ENCODE results near the gene SIM2. TPM values are rescaled to one million over a fixed set of nuclear protein-coding genes. Genes with fewer than 3 reads are reported as not detected.

SIM2 gene
- total RNA-seq, 1 donor from 2014 or later: not detected

DNA sequence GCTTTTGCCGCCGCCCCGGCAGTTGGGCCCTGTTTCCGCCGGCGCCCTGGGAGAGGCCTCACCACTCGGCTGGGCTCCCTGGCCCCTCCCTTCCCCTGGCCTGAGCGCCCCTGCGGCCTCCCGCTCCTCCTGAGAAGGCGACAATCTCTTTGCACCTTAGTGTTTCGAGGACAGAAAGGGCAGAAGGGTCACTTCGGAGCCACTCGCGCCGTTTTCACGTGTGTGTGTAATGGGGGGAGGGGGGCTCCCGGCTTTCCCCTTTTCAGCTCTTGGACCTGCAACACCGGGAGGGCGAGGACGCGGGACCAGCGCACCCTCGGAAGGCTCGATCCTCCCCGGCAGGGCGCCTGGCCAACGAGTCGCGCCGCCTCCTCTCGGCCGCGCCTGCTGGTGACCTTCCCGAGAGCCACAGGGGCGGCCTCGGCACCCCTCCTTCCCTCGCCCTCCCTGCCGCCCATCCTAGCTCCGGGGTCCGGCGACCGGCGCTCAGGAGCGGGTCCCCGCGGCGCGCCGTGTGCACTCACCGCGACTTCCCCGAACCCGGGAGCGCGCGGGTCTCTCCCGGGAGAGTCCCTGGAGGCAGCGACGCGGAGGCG is 432 bp upstream of the SIM2 start:
- H3K27ac Mint-ChIP-seq: no peak overlapping the region
- CTCF ChIA-PET: no interaction called here
- H3K4me1 Mint-ChIP-seq: peaks cover 16% of the 10 kb centered on the region
- POLR2A ChIA-PET: no interaction called here
- no peak overlapping the region for H3K4me3 Mint-ChIP-seq
- ATAC-seq (ENCODE audit: low read depth): no peak
- no peaks in the 10 kb centered on the region for H3K36me3 Mint-ChIP-seq (ENCODE audit: low read depth)
- H3K27me3 Mint-ChIP-seq: peaks cover 58% of the 10 kb centered on the region
- no peak for DNase-seq
- TF ChIP-seq, protein P1, sequence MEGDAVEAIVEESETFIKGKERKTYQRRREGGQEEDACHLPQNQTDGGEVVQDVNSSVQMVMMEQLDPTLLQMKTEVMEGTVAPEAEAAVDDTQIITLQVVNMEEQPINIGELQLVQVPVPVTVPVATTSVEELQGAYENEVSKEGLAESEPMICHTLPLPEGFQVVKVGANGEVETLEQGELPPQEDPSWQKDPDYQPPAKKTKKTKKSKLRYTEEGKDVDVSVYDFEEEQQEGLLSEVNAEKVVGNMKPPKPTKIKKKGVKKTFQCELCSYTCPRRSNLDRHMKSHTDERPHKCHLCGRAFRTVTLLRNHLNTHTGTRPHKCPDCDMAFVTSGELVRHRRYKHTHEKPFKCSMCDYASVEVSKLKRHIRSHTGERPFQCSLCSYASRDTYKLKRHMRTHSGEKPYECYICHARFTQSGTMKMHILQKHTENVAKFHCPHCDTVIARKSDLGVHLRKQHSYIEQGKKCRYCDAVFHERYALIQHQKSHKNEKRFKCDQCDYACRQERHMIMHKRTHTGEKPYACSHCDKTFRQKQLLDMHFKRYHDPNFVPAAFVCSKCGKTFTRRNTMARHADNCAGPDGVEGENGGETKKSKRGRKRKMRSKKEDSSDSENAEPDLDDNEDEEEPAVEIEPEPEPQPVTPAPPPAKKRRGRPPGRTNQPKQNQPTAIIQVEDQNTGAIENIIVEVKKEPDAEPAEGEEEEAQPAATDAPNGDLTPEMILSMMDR (IDR thresholded peaks at IDR 0.05): no peak
- no peaks in the 10 kb centered on the region for H3K9me3 Mint-ChIP-seq
- intact Hi-C loops (cut with micrococcal nuclease): no loop called here

DNA sequence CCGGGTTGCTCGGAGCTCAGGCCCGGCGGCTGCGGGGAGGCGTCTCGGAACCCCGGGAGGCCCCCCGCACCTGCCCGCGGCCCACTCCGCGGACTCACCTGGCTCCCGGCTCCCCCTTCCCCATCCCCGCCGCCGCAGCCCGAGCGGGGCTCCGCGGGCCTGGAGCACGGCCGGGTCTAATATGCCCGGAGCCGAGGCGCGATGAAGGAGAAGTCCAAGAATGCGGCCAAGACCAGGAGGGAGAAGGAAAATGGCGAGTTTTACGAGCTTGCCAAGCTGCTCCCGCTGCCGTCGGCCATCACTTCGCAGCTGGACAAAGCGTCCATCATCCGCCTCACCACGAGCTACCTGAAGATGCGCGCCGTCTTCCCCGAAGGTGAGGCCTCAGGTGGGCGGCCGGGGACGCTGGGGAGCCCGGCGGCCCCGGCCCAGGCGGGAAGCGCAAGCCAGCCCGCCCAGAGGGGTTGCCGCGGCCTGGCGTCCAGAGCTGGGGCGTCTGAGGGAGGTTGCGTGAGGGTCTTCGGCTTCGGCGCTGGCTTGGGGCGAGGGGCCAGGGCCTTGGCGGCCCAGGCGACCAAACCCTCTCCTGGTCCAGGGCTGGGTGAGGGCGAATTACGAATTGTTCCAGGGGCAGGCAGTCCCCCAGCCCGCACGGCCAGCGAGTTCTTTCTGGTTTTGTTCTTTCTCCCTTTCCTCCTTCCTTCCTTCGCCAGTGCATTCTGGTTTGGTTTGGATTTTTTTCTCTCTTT is 805 bp downstream of the SIM2 start:
- CTCF ChIA-PET: no interaction called here
- Mint-ChIP-seq H3K4me1 (peaks cover 13% of the 10 kb centered on the region), H3K36me3 (ENCODE audit: low read depth) (no peaks in the 10 kb centered on the region), H3K4me3 (peak overlapping the region; percentile 52), H3K9me3 (no peaks in the 10 kb centered on the region), H3K27me3 (peaks cover 57% of the 10 kb centered on the region), H3K27ac (no peak overlapping the region)
- POLR2A ChIA-PET: no interaction called here
- ATAC-seq (ENCODE audit: low read depth) (no peak), DNase-seq (no peak)
- intact Hi-C loops (cut with micrococcal nuclease): no loop called here
- TF ChIP-seq, protein P1 (IDR thresholded peaks at IDR 0.05): no peak

DNA sequence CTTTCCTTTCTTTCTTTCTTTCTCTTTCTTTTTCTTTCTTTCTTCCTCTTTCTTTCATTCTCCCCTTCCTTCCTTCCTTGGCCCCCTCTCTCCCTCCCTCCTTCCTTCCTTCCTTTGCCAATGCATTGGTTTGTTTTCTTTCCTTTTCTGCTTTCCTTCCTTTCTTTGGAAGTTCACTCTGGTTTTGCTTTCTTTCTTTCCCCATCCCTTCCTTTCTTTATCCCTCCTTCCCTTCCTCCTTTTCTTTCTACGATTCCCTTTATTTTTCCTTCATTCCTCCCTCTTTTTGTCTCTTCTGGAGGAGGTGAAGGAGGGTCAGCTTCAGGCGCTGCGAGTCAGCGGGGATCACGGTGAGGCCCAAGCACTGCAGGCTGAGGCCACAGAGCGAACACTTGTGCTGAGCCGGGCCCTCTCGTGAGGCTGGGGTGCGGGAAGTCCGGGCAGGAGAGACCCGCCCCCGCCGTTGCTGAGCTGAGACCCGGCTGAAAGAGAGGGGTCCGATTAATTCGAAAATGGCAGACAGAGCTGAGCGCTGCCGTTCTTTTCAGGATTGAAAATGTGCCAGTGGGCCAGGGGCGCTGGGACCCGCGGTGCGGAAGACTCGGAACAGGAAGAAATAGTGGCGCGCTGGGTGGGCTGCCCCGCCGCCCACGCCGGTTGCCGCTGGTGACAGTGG is 1.5 kb downstream of the SIM2 start:
- H3K27ac Mint-ChIP-seq: no peak overlapping the region
- POLR2A ChIA-PET: no interaction called here
- H3K36me3 Mint-ChIP-seq (ENCODE audit: low read depth): no peaks in the 10 kb centered on the region
- H3K4me1 Mint-ChIP-seq: peaks cover 13% of the 10 kb centered on the region
- DNase-seq (no peak), ATAC-seq (ENCODE audit: low read depth) (no peak)
- peak overlapping the region; percentile 52 for H3K4me3 Mint-ChIP-seq
- intact Hi-C loops (cut with micrococcal nuclease): no loop called here
- H3K9me3 Mint-ChIP-seq: no peaks in the 10 kb centered on the region
- TF ChIP-seq, protein P1 (IDR thresholded peaks at IDR 0.05): no peak
- CTCF ChIA-PET: no interaction called here
- peaks cover 51% of the 10 kb centered on the region for H3K27me3 Mint-ChIP-seq

DNA sequence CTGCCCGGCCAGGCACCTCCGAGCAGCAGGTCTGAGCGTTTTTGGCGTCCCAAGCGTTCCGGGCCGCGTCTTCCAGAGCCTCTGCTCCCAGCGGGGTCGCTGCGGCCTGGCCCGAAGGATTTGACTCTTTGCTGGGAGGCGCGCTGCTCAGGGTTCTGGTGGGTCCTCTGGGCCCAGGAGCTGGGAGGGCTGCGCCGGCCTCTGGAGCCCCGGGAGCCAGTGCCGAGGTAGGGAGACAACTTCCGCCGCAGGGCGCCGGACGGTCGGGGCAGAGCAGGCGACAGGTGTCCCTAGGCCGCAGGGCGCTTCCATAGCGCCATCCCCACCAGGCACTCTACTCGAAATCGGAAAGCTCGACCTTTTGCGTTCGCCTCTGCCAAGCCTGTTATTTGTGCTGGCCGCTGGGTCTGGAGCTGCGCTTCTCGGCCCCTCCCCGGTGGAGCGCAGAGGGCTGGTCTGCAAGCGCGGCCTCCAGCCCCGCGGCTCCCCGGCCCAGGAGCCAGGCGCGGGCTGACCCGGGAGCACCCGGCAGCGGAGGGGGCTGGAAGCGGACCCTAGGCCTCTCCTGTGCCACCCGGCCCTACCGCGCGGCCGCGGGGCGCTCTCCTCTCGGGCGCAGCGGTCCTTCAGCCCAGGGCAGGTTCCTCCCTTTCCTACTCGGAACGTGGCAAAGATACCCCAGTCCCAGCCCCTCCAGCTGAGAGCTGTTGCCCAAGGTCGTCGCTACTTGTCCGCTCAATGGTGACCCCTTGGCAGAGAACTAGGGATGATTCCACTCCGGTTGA is 2.2 kb downstream of the SIM2 start:
- POLR2A ChIA-PET: no interaction called here
- no peaks in the 10 kb centered on the region for H3K36me3 Mint-ChIP-seq (ENCODE audit: low read depth)
- H3K27me3 Mint-ChIP-seq: peaks cover 50% of the 10 kb centered on the region
- peak overlapping the region; percentile 15 for H3K4me3 Mint-ChIP-seq
- peaks cover 17% of the 10 kb centered on the region for H3K4me1 Mint-ChIP-seq
- H3K9me3 Mint-ChIP-seq: no peaks in the 10 kb centered on the region
- intact Hi-C loops (cut with micrococcal nuclease): no loop called here
- TF ChIP-seq, protein P1 (IDR thresholded peaks at IDR 0.05): no peak
- ATAC-seq (ENCODE audit: low read depth) (no peak), DNase-seq (no peak)
- CTCF ChIA-PET: no interaction called here
- H3K27ac Mint-ChIP-seq: no peak overlapping the region
